GM21526 (cell line): ENCODE data around the gene CYBRD1.

ENCODE experiments used
- ATAC-seq: cut with Tn5 transposase; IDR thresholded peaks from one replicate; pipeline ENCODE4 v1.9.1; 2021; ENCODE audit warnings: moderate library complexity; ENCODE audit not compliant: unreplicated experiment, low FRiP score

CYBRD1 gene

GRCh38 chr2:171595456-171595855 is 73.2 kb downstream of the CYBRD1 start:
- no peak for ATAC-seq

- no peak for ATAC-seq
Observed at GRCh38 chr2:171595896-171596295, 73.6 kb downstream of the CYBRD1 start.

- ATAC-seq = peak; percentile 88
Observed at GRCh38 chr2:171598713-171599319, 76.5 kb downstream of the CYBRD1 start.

GRCh38 chr2:171600126-171600525 is 77.9 kb downstream of the CYBRD1 start:
- no peak for ATAC-seq

DNA sequence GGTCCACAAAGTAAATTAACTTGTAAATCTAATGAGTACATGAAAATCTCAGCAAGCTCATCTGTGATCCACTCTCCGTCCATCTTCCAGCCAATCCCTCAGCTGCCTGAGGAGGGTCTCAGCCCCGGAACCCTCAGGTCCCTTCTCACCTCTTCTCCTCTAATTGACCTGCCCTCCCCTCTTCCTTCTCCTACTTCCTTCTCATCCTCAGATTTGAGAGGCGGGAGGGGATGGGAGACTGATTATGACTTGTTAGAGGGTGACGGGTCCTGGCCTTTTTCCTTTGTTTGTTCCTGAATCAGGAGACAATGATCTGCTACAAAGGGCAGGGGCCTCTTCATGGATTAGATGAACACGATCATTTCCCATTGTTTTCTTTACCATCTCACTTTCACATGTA is 80.1 kb downstream of the CYBRD1 start:
- no peak for ATAC-seq
